Vein endothelial cell (primary cell): Measurements from ENCODE around the gene NAXD. TPM values are rescaled to one million over a fixed set of nuclear protein-coding genes. Genes with fewer than 3 reads are reported as not detected.

Experiments used
- total RNA-seq: library from RNA; depleted of rRNA; stranded (reverse); fragments of >200 nt; gene quantifications from 2 replicates; pipeline ENCODE4 v1.2.3, GENCODE V29; 2012

Gene NAXD
- 14.7 TPM in 2 replicates for total RNA-seq

GRCh38 chr13:110615322-110616102 is at the start of gene NAXD:
Gene NAXD, plus strand, starts transcription at chr13:110615545. Its CDS starts 57 bp downstream, at chr13:110615602.

Other genes starting within 250 kb of the NAXD start
- 0.33 and 0.67 TPM in 2 replicates for gene RAB20, start 53.8 kb upstream of the NAXD start, total RNA-seq
- gene CARS2, start 90.6 kb downstream of the NAXD start, total RNA-seq, result 41.5 and 50.3 TPM in 2 replicates
- gene ING1, start 98.2 kb downstream of the NAXD start, total RNA-seq, result 6.7 and 9.8 TPM in 2 replicates